ENCODE measurements around the gene CASD1.
A peak's percentile ranks its signal among the peaks of the same experiment; 100 is the strongest.

Gene CASD1

GRCh38 chr7:94509264-94509886 is at the start of gene CASD1:
Gene CASD1, plus strand, starts transcription at chr7:94509809. Its CDS starts 276 bp downstream, at chr7:94510085.
- DNase-seq (ENCODE audit: low spot score), result peak; percentile 57

GRCh38 chr7:94466516-94466915 is 43.1 kb upstream of the CASD1 start:
- no peak for DNase-seq (ENCODE audit: low spot score)

DNA sequence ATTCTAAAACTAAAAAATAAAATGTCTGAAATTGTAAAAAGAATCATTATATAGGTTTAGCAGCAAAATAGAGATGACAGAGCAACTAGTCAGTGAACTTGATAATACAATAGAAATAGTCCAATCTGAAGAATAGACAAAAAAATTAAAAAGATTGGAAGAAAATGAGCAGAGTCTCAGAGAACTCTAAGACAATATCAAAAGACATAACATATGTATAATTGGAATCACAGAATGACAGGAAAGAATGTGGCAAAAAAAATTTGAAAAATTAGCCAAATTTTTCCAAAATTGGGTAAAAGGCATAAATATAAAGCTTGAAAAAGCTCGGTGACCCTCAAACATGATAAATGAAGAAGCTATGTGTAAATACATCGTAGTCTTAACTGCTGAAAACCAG is 38.0 kb upstream of the CASD1 start:
- DNase-seq (ENCODE audit: low spot score), result no peak

GRCh38 chr7:94472608-94473007 is 37.0 kb upstream of the CASD1 start:
- peak; percentile 12 for DNase-seq (ENCODE audit: low spot score)

GRCh38 chr7:94476251-94476840 is 33.3 kb upstream of the CASD1 start:
- DNase-seq (ENCODE audit: low spot score), result no peak

DNA sequence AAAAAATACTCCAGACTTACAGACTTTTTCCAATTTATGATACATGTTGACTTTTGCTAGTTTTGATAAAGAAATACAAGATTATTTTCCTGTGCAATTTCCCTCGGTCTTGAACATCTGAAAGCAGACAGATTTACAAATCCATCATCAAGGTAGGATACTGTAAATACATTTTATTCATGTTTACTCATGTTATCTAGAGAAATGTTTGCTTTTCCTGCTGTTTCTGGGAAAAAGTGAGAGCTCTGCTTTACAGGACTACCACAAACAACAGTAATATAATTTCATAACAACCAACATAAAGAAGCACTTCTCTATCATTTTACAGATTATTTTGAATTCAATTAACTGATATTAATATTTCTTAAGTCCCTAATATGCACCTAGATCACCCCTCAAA is 31.7 kb upstream of the CASD1 start:
- DNase-seq (ENCODE audit: low spot score), result no peak

GRCh38 chr7:94478648-94479214 is 30.9 kb upstream of the CASD1 start:
- no peak for DNase-seq (ENCODE audit: low spot score)

- no peak for DNase-seq (ENCODE audit: low spot score)
These were observed 28.3 kb upstream of the CASD1 start for GRCh38 chr7:94481279-94481678.

- DNase-seq (ENCODE audit: low spot score), result no peak
These were observed 26.8 kb upstream of the CASD1 start for GRCh38 chr7:94482796-94483195.

- no peak for DNase-seq (ENCODE audit: low spot score)
These were observed 25.8 kb upstream of the CASD1 start for GRCh38 chr7:94483843-94484242.

DNA sequence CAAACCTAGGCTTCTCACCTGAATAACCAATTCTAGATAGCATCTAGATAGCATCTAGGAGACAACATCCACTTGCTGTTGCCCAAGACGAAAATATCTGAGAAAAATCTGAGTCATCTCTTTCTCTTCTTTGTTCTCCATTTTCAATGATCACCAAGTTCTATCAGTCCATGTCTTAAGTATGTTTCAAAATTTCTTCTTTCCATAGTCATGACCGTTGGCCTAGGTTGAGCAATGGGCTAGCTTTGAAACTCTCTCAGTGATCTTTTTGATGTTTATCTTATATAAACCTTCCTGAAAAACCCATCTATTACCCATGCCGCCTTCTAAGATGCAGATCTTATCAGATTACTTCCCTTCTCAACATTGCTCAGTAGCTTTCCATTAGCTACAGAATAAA is 23.4 kb upstream of the CASD1 start:
- DNase-seq (ENCODE audit: low spot score), result no peak

DNA sequence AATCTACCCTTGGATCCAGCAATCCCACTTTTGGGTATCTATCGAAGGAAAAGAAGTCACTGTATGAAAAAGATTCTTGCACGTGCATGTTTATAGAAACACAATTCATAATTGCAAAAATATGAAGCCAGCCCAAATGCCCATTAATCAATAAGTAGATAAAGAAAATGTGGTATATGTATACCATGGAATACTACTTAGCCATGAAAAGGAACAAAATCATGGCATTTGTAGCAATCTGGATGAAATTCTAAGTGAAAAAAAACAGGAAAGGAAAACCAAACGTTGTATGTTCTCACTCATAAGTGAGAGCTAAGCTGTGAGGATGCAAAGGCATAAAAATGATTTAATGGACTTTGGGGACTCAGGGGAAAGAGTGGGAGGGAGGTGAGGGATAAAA is 18.2 kb upstream of the CASD1 start:
- DNase-seq (ENCODE audit: low spot score), result no peak

DNA sequence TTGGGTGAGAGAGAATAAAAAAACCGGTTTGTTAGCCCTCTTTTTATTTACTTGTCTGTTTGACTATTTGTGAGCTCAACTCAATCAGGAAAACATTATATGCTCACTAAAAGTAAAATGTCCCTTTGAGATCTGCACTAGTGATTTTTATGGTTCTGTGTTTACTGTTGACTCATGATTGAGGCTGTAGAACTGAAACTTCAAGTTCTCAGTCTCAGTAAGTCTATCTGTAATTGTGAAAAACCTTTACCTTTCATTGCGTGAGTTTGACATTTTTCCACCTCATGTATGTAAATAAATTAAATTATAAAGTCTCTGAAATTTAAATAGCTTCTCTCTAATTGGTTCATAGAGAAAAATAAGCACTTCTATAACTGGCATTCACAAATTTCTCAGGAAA is 17.0 kb upstream of the CASD1 start:
- peak; percentile 56 for DNase-seq (ENCODE audit: low spot score)

DNA sequence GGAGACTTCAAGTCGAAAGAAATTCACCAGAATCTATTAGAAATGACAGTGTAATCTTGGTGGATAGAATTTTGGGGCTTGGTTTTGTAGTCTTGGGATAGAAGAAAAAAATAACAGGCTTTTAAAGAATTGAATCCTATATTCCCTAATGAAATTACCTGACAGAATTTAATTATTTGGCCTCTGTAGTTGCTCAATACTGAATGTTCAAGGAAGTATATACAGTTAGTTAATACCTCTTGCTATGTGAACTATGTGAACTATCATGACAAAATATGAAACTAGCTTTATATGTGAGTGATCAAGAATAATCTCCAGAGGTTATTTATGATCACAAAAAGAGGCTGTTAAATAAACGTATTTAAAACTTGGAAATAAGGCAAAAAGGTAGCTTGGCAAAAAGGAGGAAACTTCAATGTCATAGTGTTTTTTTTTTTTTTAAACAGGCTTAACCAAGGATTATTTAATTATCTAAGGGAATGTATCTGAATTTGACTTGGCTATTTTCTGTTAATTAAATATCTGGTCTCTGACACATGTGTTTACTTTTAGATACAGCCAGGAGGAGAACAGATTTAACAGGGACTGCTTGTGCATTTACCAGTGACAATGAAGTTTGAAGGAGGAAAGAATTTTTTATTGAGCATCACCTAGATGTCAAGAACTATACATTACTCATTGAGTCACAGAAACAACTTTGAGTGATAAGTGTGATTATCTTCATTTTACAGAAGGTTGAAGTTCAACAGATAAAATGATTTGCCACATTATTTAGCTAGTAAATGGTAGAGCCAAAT is 11.5 kb upstream of the CASD1 start:
- no peak for DNase-seq (ENCODE audit: low spot score)

- DNase-seq (ENCODE audit: low spot score), result no peak
These were observed 10.7 kb upstream of the CASD1 start for GRCh38 chr7:94498918-94499317.

DNA sequence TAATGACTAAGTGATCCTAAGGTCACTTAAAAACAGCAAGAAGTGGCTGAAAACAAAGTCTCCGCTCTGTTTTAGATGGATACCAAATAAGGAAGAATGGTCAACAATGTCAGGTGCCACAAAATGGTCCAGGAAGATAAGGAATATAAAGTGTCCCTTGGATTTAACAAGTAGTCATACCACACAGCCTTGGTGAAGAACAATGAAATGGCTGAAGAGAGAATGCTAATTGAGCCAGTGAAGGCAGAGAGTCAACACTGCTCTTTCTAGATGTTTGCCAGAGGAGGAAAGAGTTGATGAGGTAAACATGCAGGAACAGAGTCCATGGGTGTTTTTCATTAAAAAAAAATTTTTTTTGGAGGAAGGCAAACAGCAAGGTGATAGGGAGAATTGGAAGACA is 2.1 kb upstream of the CASD1 start:
- DNase-seq (ENCODE audit: low spot score), result no peak

DNA sequence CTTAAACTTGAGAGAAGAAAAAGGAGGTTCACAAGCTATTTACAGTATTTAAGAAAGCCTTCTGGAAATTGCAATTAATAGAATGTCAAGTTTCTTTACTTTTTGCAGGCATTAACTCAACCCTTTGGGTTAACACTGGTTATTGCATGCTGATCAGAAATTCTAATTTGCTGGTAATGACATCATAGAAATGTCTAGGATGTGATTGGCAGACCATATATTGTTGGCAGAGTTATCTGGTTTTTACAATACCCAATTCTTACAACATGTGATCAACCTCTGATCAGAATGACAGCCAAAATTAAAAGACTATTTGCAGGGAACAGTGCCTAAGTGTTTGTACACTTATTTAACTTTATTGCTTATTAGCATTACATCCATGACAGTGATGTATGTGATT is 1.6 kb upstream of the CASD1 start:
- DNase-seq (ENCODE audit: low spot score), result no peak

GRCh38 chr7:94509887-94510581 is 425 bp downstream of the CASD1 start:
- peak; percentile 65 for DNase-seq (ENCODE audit: low spot score)

- DNase-seq (ENCODE audit: low spot score), result peak; percentile 46
These were observed 1.2 kb downstream of the CASD1 start for GRCh38 chr7:94510582-94511496.

DNA sequence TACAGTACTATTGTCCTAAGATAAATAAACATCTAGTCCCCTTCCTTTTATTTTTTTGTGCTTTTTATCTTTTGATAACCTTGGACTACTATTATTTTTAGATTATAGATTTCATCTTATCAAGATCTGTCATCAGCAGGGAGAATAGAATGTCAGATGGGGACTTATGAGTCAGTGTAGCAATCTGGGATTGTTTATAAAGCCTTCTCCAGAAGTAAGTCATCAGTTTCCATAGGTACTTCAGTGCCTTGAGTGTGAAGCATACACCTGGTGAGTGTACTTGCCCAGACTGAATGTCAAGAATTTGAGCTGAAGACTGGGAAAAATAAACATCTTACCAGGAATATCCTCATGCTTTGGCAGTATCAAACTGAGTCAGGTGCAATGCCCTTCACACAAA is 2.1 kb downstream of the CASD1 start:
- peak; percentile 9 for DNase-seq (ENCODE audit: low spot score)

All from activated CD4-positive, alpha-beta T cell treated with anti-CD3 and anti-CD28 coated beads, Interleukin-2, Interleukin-4, amounts not matched to agents 100 ng/mL and 50 ng/mL, durations not matched to agents 16 hours and 8 hours (primary cell).